IgD-negative memory B cell (primary cell): Measurements from ENCODE around the gene PCDHA6. TPM values are rescaled to one million over a fixed set of nuclear protein-coding genes. Genes with fewer than 3 reads are reported as not detected.
"Not testable (repeated sequence)": the region's sequence is repeated elsewhere in the genome, so short reads cannot be mapped to it uniquely, and the experiment has no call there.

Experiments
- H3K27ac Mint-ChIP-seq, 3 donors: one replicate each; pipeline ENCODE4 v1.8.0; 2020 to 2022; ENCODE audit warnings: mild to moderate bottlenecking in 3 of 3, mixed read lengths in 3 of 3, moderate library complexity in 1 of 3
- H3K27me3 Mint-ChIP-seq: one replicate; pipeline ENCODE4 v1.8.0; 2021; ENCODE audit warnings: mixed read lengths
- H3K36me3 Mint-ChIP-seq: one replicate; pipeline ENCODE4 v1.8.0; 2020; ENCODE audit warnings: mild to moderate bottlenecking, mixed read lengths
- H3K4me1 Mint-ChIP-seq, 3 donors: one replicate each; pipeline ENCODE4 v1.8.0; 2020 to 2022; ENCODE audit warnings: mixed read lengths in 3 of 3, mild to moderate bottlenecking in 1 of 3
- H3K4me3 Mint-ChIP-seq, 4 donors: one replicate each; pipeline ENCODE4 v1.8.0; 2020 to 2022; ENCODE audit warnings: mild to moderate bottlenecking in 4 of 4, mixed read lengths in 4 of 4, moderate library complexity in 3 of 4
- H3K9me3 Mint-ChIP-seq, 3 donors: one replicate each; pipeline ENCODE4 v1.8.0; 2020 to 2021; ENCODE audit warnings: mixed read lengths in 3 of 3, mild to moderate bottlenecking in 1 of 3
- polyA plus RNA-seq: library from polyadenylated mRNA; unstranded; fragments of 300-500 nt; fragmentation: Illumina TruSeq; gene quantifications from one replicate; pipeline ENCODE4 v1.2.3, GENCODE V29; 2021

The PCDHA6 gene
- polyA plus RNA-seq, 1 donor from 2014 or later = not detected

DNA sequence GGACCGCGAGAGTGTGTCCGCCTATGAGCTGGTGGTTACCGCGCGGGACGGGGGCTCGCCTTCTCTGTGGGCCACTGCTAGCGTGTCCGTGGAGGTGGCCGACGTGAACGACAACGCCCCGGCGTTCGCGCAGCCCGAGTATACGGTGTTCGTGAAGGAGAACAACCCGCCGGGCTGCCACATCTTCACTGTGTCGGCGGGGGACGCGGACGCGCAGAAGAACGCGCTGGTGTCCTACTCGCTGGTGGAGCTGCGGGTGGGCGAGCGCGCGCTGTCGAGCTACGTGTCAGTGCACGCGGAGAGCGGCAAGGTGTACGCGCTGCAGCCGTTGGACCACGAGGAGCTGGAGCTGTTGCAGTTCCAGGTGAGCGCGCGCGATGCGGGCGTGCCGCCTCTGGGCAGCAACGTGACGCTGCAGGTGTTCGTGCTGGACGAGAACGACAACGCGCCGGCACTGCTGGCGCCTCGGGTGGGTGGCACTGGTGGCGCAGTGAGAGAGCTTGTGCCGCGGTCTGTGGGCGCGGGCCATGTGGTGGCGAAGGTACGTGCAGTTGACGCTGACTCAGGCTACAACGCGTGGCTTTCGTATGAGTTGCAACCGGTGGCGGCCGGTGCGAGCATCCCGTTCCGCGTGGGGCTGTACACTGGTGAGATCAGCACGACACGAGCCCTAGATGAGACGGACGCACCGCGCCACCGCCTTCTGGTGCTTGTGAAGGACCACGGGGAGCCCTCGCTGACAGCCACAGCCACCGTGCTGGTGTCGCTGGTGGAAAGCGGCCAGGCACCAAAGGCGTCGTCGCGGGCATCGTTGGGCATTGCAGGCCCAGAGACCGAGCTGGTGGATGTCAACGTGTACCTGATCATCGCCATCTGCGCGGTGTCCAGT lies 8.1 kb downstream of the PCDHA6 start:
- no peaks in the 10 kb centered on the region for H3K4me1 Mint-ChIP-seq
- H3K27me3 Mint-ChIP-seq = peaks cover 19% of the 10 kb centered on the region
- H3K9me3 Mint-ChIP-seq = peaks cover 0 to 14% (median 8%) of the 10 kb centered on the region in 3 donors
- no peaks in the 10 kb centered on the region for H3K36me3 Mint-ChIP-seq
- no peak overlapping the region for H3K27ac Mint-ChIP-seq
- no peak overlapping the region for H3K4me3 Mint-ChIP-seq

- Mint-ChIP-seq H3K4me1 (peaks cover 0 to 1% (median 0%) of the 10 kb centered on the region in 3 donors), H3K36me3 (no peaks in the 10 kb centered on the region), H3K27me3 (peaks cover 13% of the 10 kb centered on the region), H3K9me3 (peaks cover 4 to 11% (median 7%) of the 10 kb centered on the region in 3 donors), H3K4me3 (peak within 1 kb of the TSS in 1 of 4 donors; percentile 28), H3K27ac (peak within 1 kb of the TSS in 1 of 3 donors; percentile 53)
These were observed 13.5 kb downstream of the PCDHA6 start, which contains the start of gene PCDHA8 for GRCh38 chr5:140840978-140841962. Gene PCDHA8, plus strand, starts transcription at chr5:140841187. Its CDS starts 135 bp downstream, at chr5:140841322.

DNA sequence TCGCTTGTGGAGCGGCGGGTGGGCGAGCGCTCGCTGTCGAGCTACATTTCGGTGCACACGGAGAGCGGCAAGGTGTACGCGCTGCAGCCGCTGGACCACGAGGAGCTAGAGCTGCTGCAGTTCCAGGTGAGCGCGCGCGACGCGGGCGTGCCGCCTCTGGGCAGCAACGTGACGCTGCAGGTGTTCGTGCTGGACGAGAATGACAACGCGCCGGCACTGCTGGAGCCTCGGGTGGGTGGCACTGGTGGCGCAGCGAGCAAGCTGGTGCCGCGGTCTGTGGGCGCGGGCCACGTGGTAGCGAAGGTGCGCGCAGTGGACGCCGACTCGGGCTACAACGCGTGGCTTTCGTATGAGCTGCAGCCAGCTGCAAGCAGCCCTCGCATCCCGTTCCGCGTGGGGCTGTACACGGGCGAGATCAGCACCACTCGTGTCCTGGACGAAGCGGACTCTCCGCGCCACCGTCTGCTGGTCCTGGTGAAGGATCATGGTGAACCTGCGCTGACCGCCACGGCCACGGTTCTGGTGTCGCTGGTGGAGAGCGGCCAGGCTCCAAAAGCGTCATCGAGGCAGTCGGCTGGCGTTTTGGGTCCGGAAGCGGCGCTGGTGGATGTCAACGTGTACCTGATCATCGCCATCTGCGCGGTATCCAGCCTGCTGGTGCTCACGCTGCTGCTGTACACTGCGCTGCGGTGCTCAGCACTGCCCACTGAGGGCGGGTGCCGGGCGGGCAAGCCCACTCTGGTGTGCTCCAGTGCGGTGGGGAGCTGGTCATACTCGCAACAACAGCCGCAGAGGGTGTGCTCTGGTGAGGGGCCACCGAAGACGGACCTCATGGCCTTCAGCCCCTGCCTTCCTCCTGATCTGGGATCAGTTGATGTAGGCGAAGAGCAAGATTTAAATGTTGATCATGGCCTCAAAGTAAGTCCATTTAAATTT lies 15.3 kb downstream of the PCDHA6 start:
- Mint-ChIP-seq H3K27ac (no peak overlapping the region), H3K4me1 (peaks cover 0 to 1% (median 0%) of the 10 kb centered on the region in 3 donors), H3K36me3 (no peaks in the 10 kb centered on the region), H3K4me3 (no peak overlapping the region), H3K9me3 (peaks cover 4 to 11% (median 5%) of the 10 kb centered on the region in 3 donors), H3K27me3 (peaks cover 10% of the 10 kb centered on the region)

DNA sequence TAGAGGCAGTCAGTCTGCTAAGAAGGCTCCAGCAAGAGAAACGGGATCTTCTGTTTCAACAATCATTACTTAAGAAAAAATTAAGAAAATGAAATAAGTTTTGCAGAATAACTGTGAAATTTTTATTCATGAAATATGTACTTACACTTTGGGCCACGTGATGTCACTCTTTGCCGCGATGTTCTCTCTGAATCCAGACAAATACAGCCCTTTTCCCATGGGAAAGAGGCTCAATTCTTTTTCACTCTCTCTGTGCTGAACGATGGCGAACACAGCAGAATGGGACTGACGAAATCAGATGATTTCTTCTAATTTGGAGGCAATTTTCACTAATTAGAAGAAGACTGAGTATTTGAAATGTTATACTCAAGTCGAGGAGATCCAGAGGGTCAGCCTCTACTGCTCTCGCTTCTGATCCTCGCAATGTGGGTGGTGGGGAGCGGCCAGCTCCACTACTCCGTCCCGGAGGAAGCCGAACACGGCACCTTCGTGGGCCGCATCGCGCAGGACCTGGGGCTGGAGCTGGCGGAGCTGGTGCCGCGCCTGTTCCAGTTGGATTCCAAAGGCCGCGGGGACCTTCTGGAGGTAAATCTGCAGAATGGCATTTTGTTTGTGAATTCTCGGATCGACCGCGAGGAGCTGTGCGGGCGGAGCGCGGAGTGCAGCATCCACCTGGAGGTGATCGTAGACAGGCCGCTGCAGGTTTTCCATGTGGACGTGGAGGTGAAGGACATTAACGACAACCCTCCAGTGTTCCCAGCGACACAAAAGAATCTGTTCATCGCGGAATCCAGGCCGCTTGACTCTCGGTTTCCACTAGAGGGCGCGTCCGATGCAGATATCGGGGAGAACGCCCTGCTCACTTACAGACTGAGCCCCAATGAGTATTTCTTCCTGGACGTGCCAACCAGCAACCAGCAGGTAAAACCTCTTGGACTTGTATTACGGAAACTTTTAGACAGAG lies 20.7 kb downstream of the PCDHA6 start, which contains the start of gene PCDHA9:
PCDHA9 (plus strand) TSS at position 244 of the 964 bp plus-strand sequence; CDS start at position 358, 114 bp downstream.
- not testable (repeated sequence) for H3K4me3 Mint-ChIP-seq, H3K4me1 Mint-ChIP-seq, H3K9me3 Mint-ChIP-seq, H3K27me3 Mint-ChIP-seq, H3K36me3 Mint-ChIP-seq, H3K27ac Mint-ChIP-seq

- not testable (repeated sequence) for H3K4me1 Mint-ChIP-seq, H3K4me3 Mint-ChIP-seq, H3K9me3 Mint-ChIP-seq, H3K27me3 Mint-ChIP-seq, H3K27ac Mint-ChIP-seq, H3K36me3 Mint-ChIP-seq
These were observed 22.3 kb downstream of the PCDHA6 start for GRCh38 chr5:140849831-140850634.

DNA sequence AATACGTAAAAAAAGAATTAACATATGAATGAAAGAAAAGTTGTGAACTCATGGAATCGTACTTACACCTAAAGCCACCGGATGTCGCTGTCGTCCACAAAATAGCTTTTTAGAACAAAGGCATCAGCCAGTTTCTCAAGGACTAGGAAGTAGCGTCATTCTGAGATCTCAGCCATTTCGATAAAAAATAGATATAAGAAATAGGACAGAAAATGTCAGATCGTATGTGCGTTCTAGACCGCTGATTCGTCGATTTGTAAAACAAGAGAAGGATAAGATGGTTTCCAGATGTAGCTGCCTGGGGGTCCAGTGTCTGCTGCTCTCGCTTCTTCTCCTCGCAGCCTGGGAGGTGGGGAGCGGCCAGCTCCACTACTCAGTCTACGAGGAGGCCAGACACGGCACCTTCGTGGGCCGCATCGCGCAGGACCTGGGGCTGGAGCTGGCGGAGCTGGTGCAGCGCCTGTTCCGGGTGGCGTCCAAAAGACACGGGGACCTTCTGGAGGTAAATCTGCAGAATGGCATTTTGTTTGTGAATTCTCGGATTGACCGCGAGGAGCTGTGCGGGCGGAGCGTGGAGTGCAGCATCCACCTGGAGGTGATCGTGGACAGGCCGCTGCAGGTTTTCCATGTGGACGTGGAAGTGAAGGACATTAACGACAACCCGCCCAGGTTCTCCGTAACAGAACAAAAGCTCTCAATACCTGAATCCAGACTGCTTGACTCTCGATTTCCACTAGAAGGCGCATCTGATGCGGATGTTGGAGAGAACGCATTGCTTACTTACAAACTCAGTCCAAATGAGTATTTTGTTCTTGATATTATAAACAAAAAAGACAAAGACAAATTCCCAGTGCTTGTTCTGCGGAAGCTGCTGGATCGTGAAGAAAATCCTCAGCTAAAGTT lies 28.3 kb downstream of the PCDHA6 start, which contains the start of gene PCDHA10:
PCDHA10 (plus strand) TSS at position 126 of the 903 bp plus-strand sequence; CDS start at position 278, 152 bp downstream.
- Mint-ChIP-seq H3K4me3 (no peak within 1 kb of the TSS), H3K27ac (no peak within 1 kb of the TSS), H3K9me3 (peaks cover 3% of the 10 kb centered on the region in 3 donors), H3K4me1 (no peaks in the 10 kb centered on the region), H3K36me3 (no peaks in the 10 kb centered on the region), H3K27me3 (no peaks in the 10 kb centered on the region)

DNA sequence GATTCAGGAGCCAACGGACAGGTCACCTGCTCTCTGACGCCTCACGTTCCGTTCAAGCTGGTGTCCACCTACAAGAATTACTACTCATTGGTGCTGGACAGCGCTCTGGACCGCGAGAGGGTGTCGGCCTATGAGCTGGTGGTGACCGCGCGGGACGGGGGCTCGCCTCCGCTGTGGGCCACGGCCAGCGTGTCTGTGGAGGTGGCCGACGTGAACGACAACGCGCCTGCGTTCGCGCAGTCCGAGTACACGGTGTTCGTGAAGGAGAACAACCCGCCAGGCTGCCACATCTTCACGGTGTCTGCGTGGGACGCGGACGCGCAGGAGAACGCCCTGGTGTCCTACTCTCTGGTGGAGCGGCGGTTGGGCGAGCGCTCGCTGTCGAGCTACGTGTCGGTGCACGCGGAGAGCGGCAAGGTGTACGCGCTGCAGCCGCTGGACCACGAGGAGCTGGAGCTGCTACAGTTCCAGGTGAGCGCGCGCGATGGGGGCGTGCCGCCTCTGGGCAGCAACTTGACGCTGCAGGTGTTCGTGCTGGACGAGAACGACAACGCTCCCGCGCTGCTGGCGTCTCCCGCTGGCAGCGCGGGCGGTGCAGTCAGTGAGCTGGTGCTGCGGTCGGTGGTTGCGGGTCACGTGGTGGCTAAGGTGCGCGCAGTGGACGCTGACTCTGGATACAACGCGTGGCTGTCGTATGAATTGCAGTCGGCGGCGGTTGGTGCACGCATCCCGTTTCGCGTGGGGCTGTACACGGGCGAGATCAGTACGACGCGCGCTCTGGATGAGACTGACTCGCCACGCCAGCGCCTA lies 29.6 kb downstream of the PCDHA6 start:
- Mint-ChIP-seq H3K36me3 (no peaks in the 10 kb centered on the region), H3K27me3 (no peaks in the 10 kb centered on the region), H3K4me3 (no peak overlapping the region), H3K4me1 (no peaks in the 10 kb centered on the region), H3K27ac (no peak overlapping the region), H3K9me3 (peaks cover 3 to 8% (median 6%) of the 10 kb centered on the region in 3 donors)

DNA sequence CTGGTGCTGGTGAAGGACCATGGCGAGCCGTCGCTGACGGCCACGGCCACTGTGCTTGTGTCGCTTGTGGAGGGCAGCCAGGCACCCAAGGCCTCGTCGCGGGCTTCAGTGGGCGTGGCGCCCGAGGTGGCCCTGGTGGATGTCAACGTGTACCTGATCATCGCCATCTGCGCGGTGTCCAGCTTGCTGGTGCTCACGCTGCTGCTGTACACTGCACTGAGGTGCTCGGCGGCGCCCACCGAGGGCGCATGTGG lies 30.2 kb downstream of the PCDHA6 start:
- Mint-ChIP-seq H3K27me3 (no peaks in the 10 kb centered on the region), H3K27ac (no peak overlapping the region), H3K4me3 (no peak overlapping the region), H3K36me3 (no peaks in the 10 kb centered on the region), H3K9me3 (peaks cover 3 to 8% (median 6%) of the 10 kb centered on the region in 3 donors), H3K4me1 (no peaks in the 10 kb centered on the region)

DNA sequence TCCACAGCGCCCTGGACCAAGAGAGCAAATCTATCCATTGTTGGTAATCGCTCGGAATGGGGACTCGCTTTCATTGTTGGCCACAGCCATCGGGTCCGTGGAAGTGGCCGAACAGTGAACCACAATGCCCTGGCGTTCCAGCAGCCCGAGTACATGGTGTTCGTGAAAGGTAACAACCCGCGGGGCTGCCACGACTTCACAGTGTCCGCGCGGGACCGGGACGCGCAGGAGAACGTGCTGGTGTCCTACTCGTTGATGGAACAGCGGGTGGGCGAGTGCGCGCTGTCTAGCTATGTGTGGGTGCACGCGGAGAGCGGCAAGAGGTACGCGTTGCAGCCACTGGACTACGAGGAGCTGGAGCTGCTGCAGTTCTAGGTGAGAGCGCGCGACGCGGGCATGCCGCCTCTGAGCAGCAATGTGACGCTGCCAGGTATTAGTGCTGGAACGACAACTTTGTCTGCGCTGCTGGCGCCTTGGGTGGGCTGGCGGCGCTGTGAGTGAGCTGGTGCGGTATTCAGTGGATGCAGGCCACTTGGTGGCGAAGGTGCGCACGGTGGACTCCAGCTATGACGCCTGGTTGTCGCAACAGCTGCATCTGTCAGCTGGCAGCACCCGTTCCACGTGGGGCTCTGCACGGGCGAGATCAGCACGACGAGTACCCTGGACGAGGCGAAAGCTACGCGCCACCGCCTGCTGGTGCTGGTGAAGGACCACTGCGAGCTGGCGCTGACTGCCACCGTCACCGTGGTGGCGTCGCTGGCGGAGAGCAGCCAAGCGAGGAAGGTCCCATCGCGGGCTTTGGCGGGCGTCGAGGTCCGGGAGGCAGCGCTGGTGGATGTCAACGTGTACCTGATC lies 34.9 kb downstream of the PCDHA6 start:
- peaks cover 3 to 6% (median 3%) of the 10 kb centered on the region in 3 donors for H3K9me3 Mint-ChIP-seq
- H3K27ac Mint-ChIP-seq = no peak overlapping the region
- no peaks in the 10 kb centered on the region for H3K36me3 Mint-ChIP-seq
- no peaks in the 10 kb centered on the region for H3K4me1 Mint-ChIP-seq
- no peak overlapping the region for H3K4me3 Mint-ChIP-seq
- H3K27me3 Mint-ChIP-seq = peaks cover 5% of the 10 kb centered on the region

DNA sequence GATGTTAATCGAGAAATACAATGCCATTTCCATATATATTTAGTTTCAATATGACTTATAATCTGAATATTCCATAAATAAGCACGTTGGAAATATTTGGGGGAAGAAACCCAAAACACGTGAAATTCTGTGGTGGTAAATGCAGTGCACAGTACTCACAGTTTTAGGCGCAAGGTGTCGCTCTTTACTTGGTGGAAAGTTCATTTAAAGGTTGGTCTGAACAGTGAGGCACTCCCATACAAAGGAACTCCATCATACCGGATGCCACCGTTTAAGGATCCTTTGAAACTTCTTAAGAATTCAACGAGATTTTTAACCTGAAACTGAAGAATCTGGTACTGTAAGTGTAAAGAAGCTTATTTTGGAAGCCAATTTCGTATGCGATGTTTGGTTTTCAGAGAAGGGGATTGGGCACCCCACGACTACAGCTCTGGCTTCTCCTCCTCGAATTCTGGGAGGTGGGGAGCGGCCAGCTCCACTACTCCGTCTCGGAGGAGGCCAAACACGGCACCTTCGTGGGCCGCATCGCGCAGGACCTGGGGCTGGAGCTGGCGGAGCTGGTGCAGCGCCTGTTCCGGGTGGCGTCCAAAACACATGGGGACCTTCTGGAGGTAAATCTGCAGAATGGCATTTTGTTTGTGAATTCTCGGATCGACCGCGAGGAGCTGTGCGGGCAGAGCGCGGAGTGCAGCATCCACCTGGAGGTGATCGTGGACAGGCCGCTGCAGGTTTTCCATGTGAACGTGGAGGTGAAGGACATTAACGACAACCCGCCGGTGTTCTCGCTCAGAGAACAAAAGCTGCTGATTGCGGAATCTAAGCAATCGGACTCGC lies 41.2 kb downstream of the PCDHA6 start, which contains the start of gene PCDHA11:
PCDHA11 (plus strand) TSS at position 237 of the 834 bp plus-strand sequence; CDS start at position 384, 147 bp downstream.
- no peak within 1 kb of the TSS for H3K4me3 Mint-ChIP-seq
- peaks cover 3 to 16% (median 4%) of the 10 kb centered on the region in 3 donors for H3K9me3 Mint-ChIP-seq
- H3K4me1 Mint-ChIP-seq = no peaks in the 10 kb centered on the region
- H3K27me3 Mint-ChIP-seq = peaks cover 7% of the 10 kb centered on the region
- H3K27ac Mint-ChIP-seq = no peak within 1 kb of the TSS
- H3K36me3 Mint-ChIP-seq = no peaks in the 10 kb centered on the region
